GM21423 (cell line): ENCODE measurements around the gene TYMP.
A peak's percentile ranks its signal among the peaks of the same experiment; 100 is the strongest.
"Not testable (repeated sequence)": the region's sequence is repeated elsewhere in the genome, so short reads cannot be mapped to it uniquely, and the experiment has no call there.

Experiments used
- ATAC-seq: cut with Tn5 transposase; IDR thresholded peaks from one replicate; pipeline ENCODE4 v1.9.1; 2021; ENCODE audit warnings: mild to moderate bottlenecking, moderate library complexity; ENCODE audit not compliant: unreplicated experiment

TYMP gene

GRCh38 chr22:50525104-50525857 is 4.5 kb downstream of the TYMP start, which contains the start of gene SCO2:
Gene SCO2, minus strand, starts transcription at chr22:50525598. Its CDS starts 1,187 bp downstream, at chr22:50524411.
- peak; percentile 43 for ATAC-seq

GRCh38 chr22:50524676-50525103 is 5.1 kb downstream of the TYMP start:
- ATAC-seq: no peak

- no peak for ATAC-seq
Measured at GRCh38 chr22:50523806-50524675, 5.8 kb downstream of the TYMP start.

DNA sequence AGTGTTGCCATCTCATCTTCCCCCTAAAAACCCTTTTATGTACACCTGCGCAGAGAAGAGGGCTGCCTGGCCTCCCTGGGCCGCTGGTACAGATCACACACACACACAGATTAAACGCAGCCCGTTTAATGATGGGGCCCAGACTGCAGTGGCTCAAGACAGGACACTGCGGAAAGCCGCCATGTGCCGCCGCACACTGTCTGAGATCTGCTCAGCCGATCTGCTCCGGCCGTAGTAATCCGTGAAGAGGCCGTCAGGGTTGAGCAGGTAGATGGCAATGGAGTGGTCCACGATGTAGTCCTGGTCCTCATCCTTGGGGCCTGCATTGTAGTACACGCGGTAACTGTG is 6.4 kb downstream of the TYMP start:
- no peak for ATAC-seq

DNA sequence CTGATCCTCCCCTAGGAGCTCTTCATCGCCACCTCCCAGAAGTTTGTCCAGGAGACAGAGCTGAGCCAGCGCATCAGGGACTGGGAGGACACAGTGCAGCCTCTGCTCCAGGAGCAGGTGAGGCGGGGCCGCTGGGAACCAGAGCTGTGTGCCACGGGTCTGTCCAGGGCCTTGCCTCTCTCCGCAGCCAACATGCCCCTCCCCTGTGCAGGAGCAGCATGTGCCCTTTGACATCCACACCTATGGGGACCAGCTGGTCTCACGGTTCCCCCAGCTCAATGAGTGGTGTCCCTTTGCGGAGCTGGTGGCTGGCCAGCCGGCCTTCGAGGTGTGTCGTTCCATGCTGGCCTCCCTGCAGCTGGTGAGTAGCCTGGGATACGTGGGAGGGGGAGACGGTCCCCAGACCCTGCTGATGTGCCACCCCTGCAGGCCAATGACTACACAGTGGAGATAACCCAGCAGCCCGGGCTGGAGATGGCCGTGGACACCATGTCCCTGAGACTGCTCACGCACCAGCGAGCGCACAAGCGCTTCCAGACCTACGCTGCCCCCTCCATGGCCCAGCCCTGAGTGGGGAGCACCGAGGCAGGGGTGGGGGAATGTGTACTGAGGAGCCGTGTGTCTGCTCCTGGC is 6.9 kb downstream of the TYMP start:
- ATAC-seq: no peak

DNA sequence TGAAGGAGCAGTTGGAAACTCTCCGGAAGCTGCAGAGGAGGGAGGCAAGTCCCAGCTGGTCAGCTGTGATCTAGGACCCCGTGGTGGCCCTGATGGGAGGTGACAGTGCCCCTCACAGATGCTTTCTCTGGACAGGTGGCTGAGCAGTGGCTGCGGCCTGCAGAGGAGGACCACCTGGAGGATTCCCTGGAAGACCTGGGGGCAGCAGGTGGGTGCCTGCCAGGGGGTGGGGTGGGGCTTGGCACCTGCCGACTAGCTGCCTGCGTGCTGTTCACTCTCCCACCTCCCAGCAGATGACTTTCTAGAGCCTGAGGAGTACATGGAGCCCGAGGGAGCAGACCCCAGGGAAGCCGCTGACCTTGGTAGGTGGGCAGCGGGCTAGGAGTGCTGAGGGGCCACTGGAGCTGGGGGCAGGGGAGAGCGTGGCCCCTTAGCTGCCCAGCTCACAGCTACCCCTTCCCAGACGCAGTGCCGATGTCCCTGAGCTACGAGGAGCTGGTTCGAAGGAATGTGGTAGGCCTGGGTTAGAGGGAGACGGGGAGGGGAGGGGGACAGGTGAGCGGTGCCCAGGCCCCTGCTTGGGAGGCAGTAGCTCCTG is 7.5 kb downstream of the TYMP start:
- ATAC-seq: no peak

- no peak for ATAC-seq
Measured at GRCh38 chr22:50521710-50522109, 8.1 kb downstream of the TYMP start.

- no peak for ATAC-seq
Measured at GRCh38 chr22:50520826-50521453, 8.9 kb downstream of the TYMP start.

DNA sequence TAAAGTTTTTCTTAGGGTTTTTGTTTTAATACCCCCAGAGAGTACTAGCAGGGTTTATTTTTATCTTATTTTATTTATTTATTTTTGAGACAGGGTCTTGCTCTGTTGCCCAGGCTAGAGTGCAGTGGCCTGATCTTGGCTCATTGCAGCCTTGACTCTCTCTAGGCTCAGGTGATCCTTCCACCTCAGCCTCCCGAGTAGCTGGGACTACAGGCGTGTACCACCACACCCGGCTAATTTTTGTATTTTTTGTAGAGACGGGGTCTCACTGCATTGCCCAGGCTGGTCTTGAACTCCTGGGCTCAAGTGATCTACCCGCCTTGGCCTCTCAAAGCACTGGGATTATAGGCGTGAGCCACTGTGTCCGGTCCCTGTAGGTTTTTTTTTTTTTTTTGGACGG is 9.6 kb downstream of the TYMP start:
- not testable (repeated sequence) for ATAC-seq

DNA sequence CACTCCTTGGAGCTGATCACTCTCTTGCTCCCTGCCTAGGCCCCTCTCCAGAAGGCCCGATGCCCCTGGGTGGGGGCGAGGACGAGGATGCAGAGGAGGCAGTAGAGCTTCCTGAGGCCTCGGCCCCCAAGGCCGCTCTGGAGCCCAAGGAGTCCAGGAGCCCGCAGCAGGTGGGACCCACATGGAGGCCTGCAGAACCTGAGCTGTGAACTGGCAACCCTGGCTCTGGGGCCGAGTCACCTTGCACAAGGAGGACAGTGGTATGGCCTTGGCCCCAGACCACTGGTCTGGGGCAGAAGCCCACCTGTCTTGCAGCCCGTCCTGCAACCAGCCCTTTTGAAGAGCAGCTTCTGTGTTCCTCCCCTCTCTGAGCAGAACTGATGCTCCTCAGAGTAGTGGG is 10.7 kb downstream of the TYMP start:
- no peak for ATAC-seq

DNA sequence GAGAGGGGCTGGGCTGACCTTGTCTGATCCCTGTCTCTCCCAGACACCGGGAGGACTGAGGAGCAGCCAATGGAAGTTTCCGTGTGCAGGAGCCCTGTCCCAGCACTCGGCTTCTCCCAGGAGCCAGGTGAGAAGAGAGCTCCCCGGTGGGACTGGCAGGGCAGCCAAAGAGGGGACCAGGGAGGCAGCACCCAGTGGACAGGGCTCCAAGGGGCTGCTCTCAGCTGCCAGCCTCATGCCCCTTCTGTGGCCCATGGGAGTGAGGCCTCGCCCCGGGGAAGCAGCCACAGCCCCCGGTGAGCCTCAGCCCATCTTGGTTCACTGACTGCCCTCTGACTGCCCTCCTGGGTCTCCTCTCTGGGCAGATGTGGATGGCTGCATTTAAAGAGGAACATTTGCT is 11.2 kb downstream of the TYMP start:
- no peak for ATAC-seq

GRCh38 chr22:50517495-50518260 is 12.1 kb downstream of the TYMP start:
- ATAC-seq: no peak

- no peak for ATAC-seq
Measured at GRCh38 chr22:50516891-50517290, 12.9 kb downstream of the TYMP start.

DNA sequence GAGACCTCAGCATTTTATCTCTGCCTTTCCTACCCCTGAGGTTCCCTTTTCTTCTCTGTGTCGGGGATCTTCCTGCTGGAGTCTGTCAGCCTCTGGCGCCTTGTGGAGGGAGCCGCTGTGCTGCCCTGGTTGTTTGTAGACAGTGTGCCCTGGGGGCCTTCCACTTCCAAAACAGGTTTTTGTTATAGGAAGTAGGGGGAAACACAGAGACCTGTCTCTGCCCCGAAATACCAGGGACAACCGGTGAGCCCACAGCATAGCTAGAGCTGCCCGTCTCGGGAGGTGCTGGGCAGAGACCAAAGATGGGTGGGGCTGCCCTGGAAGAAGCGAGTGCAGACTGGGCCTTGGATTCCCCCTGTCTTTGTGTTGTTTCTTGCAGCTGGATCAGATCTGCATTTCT is 13.7 kb downstream of the TYMP start:
- ATAC-seq: no peak

- no peak for ATAC-seq
Measured at GRCh38 chr22:50513175-50513574, 16.6 kb downstream of the TYMP start.

GRCh38 chr22:50508897-50509296 is 20.9 kb downstream of the TYMP start:
- ATAC-seq: no peak

- peak; percentile 63 for ATAC-seq
Measured at GRCh38 chr22:50507991-50508884, 21.6 kb downstream of the TYMP start, which contains the start of gene NCAPH2. Gene NCAPH2, plus strand, starts transcription at chr22:50508224. Its CDS starts 114 bp downstream, at chr22:50508338.

- peak; percentile 60 for ATAC-seq
Measured at GRCh38 chr22:50507421-50507990, 22.3 kb downstream of the TYMP start, which contains the start of gene LMF2. Gene LMF2, minus strand, starts transcription at chr22:50507702. Its CDS starts 27 bp downstream, at chr22:50507675.
